HG02759 (cell line): ENCODE data around the gene MVP.
"Not testable (repeated sequence)": the region's sequence is repeated elsewhere in the genome, so short reads cannot be mapped to it uniquely, and the experiment has no call there.

Source experiments
- ATAC-seq: cut with Tn5 transposase; IDR thresholded peaks from one replicate; pipeline ENCODE4 v1.9.1; 2021; ENCODE audit warnings: mild to moderate bottlenecking, moderate library complexity; ENCODE audit not compliant: unreplicated experiment

The MVP gene

GRCh38 chr16:29868396-29869009 lies 48.2 kb downstream of the MVP start:
- no peak for ATAC-seq

GRCh38 chr16:29869067-29869466 lies 48.8 kb downstream of the MVP start:
- ATAC-seq = not testable (repeated sequence)

- ATAC-seq = no peak
Measured at GRCh38 chr16:29871822-29872546, 51.7 kb downstream of the MVP start.

- ATAC-seq = no peak
Measured at GRCh38 chr16:29873319-29873718, 53.1 kb downstream of the MVP start.

GRCh38 chr16:29875206-29875605 lies 54.9 kb downstream of the MVP start:
- ATAC-seq = no peak

GRCh38 chr16:29876217-29876593 lies 55.9 kb downstream of the MVP start:
- no peak for ATAC-seq

GRCh38 chr16:29876594-29877249 lies 56.5 kb downstream of the MVP start:
- ATAC-seq = no peak

- ATAC-seq = no peak
Measured at GRCh38 chr16:29877266-29877961, 57.2 kb downstream of the MVP start.

GRCh38 chr16:29878172-29878571 lies 57.9 kb downstream of the MVP start:
- ATAC-seq = no peak

- no peak for ATAC-seq
Measured at GRCh38 chr16:29881050-29881449, 60.8 kb downstream of the MVP start.

GRCh38 chr16:29883987-29884386 lies 63.7 kb downstream of the MVP start:
- no peak for ATAC-seq

GRCh38 chr16:29889372-29889771 lies 69.1 kb downstream of the MVP start:
- not testable (repeated sequence) for ATAC-seq

- no peak for ATAC-seq
Measured at GRCh38 chr16:29891525-29892457, 71.5 kb downstream of the MVP start.

- ATAC-seq = no peak
Measured at GRCh38 chr16:29892458-29892813, 72.2 kb downstream of the MVP start.

- ATAC-seq = no peak
Measured at GRCh38 chr16:29893553-29893952, 73.3 kb downstream of the MVP start.

- ATAC-seq = no peak
Measured at GRCh38 chr16:29894352-29894751, 74.1 kb downstream of the MVP start.

GRCh38 chr16:29896841-29897240 lies 76.6 kb downstream of the MVP start:
- no peak for ATAC-seq

- ATAC-seq = no peak
Measured at GRCh38 chr16:29897333-29897732, 77.1 kb downstream of the MVP start.
